ENCODE data around the gene AP3S2.

DNA sequence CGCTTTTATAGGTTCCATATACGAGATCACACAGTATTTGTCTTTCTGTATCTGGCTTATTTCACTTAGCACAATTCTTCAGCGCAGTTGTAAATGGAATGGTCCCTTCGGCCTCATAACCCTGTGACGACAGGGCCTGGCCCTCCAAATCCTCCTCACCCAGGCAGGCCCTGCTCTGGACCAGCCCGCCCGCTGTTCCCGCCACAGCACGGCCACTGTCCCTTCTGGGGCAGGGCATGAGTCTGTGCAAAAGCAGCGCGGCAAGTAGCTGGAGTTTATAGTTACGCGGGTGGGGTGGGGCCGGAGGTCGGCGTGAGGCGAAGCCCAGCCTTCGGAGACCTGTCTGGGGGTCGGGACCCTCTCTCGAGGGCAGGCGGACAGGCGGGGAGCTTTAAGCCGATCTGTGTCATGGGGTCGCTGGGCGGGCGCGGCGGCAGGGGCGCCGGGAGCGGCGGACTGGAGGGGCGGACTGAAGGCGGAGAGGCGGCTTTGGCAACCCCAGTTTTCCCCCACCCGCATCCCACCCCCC lies 18.4 kb upstream of the AP3S2 start:
- TF ChIP-seq, protein P1, sequence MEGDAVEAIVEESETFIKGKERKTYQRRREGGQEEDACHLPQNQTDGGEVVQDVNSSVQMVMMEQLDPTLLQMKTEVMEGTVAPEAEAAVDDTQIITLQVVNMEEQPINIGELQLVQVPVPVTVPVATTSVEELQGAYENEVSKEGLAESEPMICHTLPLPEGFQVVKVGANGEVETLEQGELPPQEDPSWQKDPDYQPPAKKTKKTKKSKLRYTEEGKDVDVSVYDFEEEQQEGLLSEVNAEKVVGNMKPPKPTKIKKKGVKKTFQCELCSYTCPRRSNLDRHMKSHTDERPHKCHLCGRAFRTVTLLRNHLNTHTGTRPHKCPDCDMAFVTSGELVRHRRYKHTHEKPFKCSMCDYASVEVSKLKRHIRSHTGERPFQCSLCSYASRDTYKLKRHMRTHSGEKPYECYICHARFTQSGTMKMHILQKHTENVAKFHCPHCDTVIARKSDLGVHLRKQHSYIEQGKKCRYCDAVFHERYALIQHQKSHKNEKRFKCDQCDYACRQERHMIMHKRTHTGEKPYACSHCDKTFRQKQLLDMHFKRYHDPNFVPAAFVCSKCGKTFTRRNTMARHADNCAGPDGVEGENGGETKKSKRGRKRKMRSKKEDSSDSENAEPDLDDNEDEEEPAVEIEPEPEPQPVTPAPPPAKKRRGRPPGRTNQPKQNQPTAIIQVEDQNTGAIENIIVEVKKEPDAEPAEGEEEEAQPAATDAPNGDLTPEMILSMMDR (IDR thresholded peaks at IDR 0.05): no peak
- TF ChIP-seq EP300 (IDR thresholded peaks at IDR 0.05): no peak
- TF ChIP-seq POLR2AphosphoS5 (IDR thresholded peaks at IDR 0.05): peak in 2 of 3 donors; percentile 20 to 62
